Measurements from ENCODE around the gene MTG2.

DNA sequence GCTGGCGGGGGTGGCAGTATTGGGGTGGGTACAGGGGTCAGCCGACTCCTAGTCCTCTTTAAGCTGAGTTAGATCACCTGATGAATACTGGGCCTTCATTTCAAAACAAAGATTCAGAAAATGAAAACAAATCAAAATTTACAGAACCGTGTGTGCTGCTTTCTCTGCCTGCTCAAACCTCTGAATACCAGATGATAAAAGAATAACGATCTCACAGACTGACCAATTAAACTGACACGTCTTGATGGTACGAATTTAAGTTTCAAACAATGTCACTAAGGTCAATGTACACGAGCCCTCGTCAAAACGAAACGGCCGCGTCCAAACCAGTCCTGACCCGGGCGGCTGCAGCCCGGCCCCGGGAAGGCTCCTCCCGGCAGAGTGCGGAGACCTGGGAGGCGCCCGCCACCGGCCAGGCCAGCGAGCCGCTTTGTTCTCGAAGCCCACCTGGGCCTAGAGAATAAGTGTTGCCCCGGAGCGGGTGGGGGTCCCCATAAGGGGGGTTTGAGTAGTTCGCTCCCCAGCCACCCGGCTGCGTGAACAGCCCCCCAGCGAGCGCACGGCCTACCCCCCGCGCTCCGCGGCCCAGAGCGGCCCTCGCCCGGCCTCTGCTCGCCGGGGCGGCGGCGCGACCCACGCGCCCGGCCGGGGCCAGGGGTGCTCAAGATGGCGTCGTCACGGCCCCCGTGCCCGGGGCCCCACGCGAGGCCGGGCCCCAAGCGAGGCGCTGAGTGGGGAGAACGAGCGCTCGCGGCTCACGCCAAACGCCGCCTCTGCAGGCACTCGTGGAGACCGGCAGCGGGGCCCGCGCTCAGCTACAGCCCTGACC, 40.4 kb upstream of the MTG2 start:
- TF ChIP-seq, protein P1, sequence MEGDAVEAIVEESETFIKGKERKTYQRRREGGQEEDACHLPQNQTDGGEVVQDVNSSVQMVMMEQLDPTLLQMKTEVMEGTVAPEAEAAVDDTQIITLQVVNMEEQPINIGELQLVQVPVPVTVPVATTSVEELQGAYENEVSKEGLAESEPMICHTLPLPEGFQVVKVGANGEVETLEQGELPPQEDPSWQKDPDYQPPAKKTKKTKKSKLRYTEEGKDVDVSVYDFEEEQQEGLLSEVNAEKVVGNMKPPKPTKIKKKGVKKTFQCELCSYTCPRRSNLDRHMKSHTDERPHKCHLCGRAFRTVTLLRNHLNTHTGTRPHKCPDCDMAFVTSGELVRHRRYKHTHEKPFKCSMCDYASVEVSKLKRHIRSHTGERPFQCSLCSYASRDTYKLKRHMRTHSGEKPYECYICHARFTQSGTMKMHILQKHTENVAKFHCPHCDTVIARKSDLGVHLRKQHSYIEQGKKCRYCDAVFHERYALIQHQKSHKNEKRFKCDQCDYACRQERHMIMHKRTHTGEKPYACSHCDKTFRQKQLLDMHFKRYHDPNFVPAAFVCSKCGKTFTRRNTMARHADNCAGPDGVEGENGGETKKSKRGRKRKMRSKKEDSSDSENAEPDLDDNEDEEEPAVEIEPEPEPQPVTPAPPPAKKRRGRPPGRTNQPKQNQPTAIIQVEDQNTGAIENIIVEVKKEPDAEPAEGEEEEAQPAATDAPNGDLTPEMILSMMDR (IDR thresholded peaks at IDR 0.05), result no peak
- TF ChIP-seq, protein P2, sequence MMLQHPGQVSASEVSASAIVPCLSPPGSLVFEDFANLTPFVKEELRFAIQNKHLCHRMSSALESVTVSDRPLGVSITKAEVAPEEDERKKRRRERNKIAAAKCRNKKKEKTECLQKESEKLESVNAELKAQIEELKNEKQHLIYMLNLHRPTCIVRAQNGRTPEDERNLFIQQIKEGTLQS (CRISPR knock-in tag; conservative IDR thresholded peaks at IDR 0.05), result no peak
- TF ChIP-seq GTF2I (CRISPR knock-in tag; conservative IDR thresholded peaks at IDR 0.05), result no peak
- TF ChIP-seq SP1 (CRISPR knock-in tag; conservative IDR thresholded peaks at IDR 0.05), result no peak
- no peak for TF ChIP-seq RELA (CRISPR knock-in tag; IDR thresholded peaks at IDR 0.05; ENCODE audit: borderline replicate concordance)
- TF ChIP-seq, protein P3, sequence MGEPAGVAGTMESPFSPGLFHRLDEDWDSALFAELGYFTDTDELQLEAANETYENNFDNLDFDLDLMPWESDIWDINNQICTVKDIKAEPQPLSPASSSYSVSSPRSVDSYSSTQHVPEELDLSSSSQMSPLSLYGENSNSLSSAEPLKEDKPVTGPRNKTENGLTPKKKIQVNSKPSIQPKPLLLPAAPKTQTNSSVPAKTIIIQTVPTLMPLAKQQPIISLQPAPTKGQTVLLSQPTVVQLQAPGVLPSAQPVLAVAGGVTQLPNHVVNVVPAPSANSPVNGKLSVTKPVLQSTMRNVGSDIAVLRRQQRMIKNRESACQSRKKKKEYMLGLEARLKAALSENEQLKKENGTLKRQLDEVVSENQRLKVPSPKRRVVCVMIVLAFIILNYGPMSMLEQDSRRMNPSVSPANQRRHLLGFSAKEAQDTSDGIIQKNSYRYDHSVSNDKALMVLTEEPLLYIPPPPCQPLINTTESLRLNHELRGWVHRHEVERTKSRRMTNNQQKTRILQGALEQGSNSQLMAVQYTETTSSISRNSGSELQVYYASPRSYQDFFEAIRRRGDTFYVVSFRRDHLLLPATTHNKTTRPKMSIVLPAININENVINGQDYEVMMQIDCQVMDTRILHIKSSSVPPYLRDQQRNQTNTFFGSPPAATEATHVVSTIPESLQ (CRISPR knock-in tag; IDR thresholded peaks at IDR 0.05), result no peak

All from WTC11 (cell line).